ENCODE data around the gene TMEM62.
"Not testable (repeated sequence)": the region's sequence is repeated elsewhere in the genome, so short reads cannot be mapped to it uniquely, and the experiment has no call there.

TMEM62 gene

DNA sequence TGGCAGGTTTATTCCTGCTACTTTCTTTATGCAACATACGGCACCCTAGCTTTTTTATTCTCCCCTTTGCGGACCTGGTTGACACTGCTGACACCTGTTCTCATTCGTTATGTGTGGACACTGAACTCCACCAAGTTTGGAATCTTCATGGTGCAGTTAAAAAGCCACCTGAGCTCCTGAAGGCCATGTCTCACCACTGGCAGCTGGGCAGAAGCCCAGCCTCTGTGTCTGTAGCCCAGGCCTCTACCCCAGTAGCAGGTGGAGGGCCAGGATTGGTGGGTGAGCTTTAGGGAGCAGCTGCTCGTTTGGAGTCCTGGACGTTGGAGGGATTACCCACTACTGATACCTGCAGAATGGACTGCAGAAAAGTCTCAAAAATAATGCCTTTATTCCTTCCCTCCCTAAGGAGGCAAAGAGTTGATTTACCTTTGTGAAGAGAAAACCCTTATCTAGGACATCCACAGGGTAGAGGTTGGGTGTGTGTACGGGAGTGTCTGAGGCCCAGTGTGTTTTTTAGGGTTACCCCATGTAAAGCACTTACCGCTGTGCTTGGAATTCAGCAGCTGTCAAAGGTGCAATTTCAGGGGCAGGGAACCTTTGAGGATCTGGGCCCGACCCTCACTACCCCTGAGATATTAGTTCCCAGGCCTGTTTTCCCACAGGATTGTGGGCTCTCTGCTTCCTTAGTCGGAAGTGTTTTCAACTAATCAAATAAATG lies 51.2 kb downstream of the TMEM62 start:
- no peak for DNase-seq

DNA sequence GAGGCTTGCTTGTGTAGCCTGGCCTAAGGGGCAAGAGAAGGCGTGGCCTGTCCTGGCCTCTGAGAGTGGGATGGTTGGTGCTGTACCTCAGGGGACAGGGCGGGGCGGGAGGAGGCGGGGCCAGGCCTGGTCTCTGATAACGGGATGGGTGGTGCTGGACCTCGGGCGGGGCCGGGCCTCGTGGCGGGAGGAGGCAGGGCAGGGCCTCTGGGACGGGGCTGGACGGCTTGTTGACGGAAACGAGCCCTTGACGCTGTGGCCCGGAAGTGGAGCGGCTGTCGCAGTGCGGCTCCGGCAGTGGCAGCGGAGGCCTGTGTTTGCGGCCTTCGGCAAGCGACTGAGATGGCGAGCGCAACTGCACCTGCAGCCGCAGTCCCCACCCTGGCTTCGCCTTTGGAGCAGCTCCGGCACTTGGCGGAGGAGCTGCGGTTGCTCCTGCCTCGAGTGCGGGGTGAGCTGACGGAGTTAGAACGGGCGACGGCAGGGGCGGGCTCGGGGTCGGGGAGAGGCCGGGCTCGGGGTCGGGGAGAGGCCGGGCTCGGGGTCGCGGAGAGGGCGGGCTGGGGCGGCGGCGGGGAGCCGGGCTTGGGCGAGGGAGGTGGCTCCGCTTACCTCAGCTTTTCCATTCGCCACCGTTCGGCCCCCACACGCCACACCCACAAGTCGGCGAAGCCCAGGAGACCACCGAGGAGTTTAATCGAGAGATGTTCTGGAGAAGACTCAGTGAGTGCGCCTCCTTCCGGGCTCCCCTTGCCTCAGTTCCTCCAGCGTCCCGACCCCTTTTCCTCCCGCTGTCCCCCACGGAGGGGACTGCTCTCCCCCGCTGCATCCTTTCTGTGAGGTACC lies 52.0 kb downstream of the TMEM62 start, which contains the start of gene CCNDBP1:
Gene CCNDBP1 (plus strand): TSS at position 247 of the 846 bp plus-strand sequence. CDS start 96 bp downstream, at position 343.
- DNase-seq: peak; percentile 73

DNA sequence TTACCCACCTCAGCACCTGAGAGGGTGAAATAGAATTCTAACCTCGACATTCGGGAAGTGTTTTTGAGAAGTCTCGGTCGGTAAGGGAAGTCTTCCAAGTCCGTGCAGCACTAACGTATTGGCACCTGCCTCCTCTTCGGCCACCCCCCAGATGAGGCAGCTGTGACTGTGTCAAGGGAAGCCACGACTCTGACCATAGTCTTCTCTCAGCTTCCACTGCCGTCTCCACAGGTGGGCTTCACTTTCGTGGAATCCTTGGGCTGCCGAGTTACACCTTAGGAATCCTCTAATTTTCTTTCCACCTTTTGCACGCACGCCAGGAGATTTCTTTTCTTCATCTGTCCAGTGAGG lies 52.6 kb downstream of the TMEM62 start:
- no peak for DNase-seq

DNA sequence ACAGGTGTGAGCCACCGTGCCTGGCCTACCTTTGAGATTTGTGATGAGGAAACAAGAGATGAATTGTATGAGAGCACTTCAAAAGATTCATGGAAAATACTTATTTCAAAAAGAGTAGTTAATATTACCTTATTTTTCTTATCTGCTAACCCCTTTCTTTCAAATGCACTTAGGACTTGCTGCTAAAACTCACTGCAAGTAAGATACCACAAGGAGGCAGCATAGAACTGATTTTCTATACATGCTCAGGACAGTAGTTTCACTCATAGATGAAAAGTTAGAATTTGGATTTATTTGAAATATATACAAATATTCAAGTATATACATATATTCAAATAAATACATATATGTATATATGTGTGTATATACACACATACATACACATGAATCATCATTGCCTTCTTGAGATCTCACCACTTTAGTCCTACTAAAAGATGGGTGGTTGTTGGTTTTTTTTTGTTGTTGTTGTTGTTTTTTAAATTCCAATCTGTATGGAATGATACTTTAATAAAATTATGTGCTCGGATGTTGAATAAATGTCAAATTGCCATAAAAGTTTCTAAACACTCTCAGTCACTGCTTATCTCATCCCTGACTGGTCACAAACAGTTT lies 54.3 kb downstream of the TMEM62 start:
- DNase-seq: no peak

DNA sequence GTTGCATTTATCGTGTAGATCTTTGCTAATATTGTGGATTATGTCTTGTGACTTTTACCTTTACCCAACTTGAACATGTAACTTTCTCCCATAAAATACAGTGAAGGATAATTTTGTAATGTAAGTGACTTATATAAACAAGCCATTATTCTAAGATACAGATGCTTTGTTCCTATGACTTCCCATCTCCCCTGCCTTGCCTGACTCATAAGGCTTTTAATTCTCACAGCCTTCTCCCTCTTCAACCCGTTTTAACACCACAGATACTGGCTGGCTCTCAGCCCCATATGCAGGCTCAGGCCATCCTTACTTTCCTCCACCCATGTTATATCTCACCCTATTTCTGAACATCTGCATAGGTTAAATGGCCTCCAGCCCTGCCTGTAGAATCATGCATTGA lies 55.9 kb downstream of the TMEM62 start:
- DNase-seq: no peak

DNA sequence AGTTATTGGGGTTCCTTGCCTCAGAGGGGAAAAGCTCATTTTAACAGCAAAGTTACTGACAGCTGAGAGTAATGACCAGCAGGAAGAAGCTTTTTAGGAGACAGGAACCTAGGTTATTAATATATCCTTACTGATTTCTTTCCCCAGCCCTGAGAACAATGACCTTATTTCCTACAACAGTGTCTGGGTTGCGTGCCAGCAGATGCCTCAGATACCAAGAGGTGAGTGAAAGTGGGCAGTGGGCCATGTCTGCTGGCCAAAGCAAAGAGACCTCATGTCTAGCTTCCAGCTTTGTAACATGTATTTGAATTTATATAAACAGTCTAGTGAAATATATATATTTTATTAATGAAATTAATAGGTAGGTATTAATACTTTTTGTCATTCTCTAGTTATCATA lies 56.8 kb downstream of the TMEM62 start:
- no peak for DNase-seq

DNA sequence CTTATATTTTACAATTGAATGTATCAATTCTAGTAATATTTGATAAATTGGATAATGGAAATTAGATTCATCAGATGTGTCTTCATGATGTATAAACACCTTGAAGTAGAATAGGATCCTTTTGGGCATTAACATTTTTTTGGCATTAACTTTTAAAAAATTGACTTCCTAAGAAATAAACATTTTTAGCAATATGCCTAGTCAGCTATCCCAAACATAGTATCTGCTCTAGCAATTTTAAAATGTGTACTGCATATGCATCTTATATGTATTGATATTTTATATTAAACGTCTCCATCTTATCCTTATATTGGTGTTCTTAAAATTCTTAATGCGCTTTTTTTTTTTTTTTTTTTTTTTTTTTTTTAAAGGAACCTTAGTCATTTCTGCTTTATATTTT lies 60.3 kb downstream of the TMEM62 start:
- no peak for DNase-seq

DNA sequence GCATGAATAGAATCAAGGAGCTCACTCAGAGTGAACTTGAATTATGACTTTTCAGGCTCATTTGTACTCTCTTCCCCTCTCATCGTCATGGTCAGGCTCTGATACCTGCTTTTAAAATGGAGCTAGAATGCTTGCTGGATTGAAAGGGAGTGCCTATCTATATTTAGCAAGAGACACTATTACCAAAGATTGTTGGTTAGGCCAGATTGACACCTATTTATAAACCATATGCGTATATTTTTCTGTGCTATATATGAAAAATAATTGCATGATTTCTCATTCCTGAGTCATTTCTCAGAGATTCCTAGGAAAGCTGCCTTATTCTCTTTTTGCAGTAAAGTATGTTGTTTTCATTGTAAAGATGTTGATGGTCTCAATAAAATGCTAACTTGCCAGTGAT lies 61.4 kb downstream of the TMEM62 start:
- DNase-seq: no peak

DNA sequence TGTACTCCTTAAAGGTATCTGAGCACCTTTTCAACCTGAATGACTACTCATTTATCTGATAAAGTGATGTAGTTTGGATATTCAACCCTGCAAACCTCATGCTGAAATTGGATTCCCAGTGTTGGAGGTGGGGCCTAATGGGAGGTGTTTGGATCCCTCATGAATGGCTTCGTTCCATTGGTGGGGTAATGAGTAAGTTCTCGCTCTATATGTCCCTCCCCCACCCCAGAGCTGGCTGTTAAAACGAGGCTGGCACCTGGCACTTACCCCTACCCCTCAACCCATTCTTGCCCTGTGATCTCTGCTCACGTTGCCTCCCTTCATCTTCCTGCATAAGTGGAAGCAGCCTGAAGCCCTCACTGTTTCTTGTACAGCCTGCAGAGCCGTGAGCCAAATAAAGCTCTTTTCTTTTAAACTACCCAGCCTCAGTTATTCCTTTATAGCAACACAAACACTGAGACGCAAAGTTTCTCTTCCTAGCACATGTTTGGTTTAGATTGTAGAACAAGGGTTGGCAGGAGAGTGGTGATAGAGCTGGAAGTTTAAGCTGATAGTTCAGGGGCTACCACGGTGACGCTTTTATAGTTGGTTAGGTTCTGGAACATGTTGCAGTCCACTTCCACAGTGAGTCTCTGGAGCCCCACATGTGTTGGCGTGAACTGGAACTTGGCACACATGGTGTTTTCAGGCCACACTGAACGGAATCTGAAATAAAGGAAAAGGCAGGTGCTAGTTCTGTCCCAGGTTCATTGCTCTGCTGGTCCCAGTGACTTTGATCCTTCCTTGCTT lies 63.6 kb downstream of the TMEM62 start:
- DNase-seq: no peak

DNA sequence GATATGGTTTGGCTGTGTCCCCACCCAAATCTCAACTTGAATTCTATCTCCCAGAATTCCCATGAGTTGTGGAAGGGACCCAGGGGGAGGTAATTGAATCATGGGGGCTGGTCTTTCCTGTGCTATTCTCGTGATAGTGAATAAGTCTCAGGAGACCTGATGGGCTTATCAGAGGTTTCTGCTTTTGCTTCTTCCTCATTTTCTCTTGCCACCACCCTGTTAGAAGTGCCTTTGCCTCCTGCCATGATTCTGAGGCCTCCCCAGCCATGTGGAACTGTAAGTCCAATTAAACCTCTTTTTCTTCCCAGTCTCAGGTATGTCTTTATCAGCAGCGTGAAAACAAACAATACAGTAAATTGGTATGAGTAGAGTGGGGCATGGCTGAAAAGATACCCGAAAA lies 64.4 kb downstream of the TMEM62 start:
- not testable (repeated sequence) for DNase-seq

DNA sequence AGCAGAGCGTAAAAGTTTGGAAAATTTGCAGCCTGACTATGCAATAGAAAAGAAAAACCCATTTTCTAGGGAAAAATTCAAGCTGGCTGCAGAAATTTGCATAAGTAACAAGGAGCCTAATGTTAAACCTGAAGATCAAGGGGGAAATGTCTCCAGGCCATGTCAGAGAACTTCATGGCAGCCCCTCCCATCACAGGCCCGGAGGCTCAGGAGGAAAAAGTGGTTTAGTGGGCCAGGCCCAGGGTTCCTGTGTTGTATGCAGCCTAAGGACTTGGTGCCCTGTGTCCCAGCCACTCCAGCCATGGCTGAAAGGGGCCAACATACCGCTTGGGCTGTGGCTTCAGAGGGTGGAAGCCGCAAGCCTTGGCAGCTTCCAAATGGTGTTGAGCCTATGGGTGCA lies 65.2 kb downstream of the TMEM62 start:
- not testable (repeated sequence) for DNase-seq

DNA sequence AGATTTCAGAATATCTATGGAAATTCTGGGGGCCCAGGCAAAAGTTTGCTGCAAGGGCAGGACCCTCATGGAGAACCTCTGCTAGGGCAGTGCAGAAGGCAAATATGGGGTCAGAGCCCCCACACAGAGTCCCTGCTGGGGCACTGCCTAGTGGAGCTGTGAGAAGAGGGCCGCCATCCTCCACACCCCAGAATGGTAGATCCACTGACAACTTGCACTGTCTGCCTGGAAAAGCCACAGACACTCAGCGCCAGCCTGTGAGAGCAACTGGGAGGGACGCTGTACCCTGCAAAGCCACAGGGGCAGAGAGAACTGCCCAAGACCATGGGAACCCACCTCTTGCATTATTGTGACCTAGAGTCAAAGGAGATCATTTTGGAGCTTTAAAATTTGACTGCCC lies 65.6 kb downstream of the TMEM62 start:
- no peak for DNase-seq

DNA sequence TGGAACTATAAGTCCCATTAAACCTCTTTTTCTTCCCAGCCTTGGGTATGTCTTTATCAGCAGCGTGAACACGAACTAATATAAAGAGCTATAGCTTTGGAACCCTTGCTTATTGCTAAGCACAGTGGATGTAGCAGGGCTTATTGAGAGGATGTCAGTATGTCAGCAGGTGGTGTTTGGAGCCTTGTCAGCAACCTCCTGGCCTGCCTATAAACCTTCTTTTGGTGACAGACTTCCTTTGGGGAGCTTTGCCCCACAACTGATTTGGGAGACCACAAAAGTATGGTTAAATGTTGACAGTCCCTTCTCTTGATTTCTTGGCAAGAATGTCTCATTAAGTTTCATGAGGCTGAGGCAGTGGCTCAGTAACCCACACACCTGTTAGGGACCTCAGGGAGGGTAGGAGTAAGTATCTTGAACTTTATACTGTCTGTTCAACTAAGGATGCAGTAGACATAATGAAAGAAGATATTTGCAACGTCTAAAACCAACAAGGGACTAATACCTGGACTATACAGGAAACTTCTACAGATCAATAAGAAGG lies 66.6 kb downstream of the TMEM62 start:
- no peak for DNase-seq

DNA sequence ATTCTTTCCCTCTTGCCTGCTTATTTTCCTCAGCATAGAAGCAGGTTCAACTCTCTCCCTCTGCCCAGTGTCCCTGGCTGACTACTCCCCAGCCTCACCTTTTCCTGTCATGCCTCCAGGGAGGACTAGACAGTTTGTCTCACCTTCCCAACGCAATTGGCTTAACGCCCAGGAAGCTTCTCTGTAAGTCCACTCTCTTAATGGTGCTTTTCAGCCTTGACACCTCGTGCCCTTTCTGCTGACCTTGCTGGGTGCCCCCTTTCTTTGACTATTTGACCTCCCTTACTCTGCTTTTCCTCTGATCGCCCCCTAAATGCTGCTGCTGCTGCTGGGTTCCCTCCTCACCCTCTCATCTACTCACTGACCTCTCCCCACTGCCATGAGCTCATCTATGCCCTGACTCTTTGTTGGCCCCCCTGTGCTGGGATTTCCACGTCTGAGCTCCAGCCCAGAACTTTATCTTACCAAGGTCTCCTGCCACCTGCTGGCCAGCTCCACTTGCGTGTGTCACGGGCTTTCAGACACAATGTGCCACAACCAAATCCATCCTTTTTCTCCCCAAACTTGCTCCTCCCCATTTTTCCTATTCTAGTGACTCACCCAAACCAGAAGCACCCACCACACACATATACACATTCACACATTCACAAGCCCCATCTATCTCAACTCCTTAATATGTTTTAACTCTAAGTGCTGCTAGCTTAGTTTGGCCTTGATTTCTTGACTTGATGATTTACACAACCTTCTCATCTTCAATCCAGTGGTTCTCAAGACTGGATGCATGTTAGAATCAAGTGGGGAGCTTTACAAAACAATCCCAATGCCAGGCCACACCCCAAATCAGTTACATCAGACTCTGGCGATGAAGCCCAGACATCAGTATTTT lies 70.9 kb downstream of the TMEM62 start:
- peak; percentile 21 for DNase-seq

DNA sequence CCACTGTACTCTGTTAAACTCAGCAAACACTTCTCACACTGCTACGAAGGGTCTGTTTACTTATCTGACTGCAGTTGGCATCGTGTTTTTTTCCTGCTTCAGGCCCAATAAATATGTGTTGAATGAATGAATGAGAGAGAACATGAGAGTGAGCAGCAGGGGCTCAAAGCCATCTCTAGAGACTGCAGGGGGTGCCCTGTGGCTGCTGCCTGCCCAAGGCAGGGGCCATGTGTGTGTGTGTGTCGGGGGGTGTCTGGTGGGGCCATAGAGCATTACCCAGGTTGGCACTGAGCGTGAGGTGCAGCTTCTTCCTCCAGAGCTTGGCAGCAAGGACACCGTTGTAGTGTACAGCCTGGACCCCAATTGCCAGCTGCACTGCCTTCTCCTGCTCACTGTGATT lies 72.7 kb downstream of the TMEM62 start:
- DNase-seq: no peak

DNA sequence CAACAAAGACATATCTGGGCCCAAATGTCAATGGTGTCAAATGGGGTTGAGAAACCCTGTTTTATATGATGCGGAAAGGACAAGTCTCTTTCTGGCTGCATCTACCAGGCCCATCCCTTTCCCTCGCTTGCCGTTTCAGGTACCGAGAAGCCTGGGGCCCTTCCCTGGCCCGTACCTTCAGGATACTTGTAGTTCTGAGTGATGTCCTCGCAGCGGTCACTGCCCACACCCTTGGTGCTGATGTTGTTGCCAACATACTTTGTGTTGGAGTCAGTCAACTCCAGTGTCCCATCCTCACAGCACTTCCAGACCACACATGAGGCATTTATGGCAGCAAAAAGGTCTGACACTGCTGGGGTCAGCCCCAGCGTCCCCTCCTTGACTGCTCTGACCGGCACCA lies 73.6 kb downstream of the TMEM62 start:
- DNase-seq: no peak

DNA sequence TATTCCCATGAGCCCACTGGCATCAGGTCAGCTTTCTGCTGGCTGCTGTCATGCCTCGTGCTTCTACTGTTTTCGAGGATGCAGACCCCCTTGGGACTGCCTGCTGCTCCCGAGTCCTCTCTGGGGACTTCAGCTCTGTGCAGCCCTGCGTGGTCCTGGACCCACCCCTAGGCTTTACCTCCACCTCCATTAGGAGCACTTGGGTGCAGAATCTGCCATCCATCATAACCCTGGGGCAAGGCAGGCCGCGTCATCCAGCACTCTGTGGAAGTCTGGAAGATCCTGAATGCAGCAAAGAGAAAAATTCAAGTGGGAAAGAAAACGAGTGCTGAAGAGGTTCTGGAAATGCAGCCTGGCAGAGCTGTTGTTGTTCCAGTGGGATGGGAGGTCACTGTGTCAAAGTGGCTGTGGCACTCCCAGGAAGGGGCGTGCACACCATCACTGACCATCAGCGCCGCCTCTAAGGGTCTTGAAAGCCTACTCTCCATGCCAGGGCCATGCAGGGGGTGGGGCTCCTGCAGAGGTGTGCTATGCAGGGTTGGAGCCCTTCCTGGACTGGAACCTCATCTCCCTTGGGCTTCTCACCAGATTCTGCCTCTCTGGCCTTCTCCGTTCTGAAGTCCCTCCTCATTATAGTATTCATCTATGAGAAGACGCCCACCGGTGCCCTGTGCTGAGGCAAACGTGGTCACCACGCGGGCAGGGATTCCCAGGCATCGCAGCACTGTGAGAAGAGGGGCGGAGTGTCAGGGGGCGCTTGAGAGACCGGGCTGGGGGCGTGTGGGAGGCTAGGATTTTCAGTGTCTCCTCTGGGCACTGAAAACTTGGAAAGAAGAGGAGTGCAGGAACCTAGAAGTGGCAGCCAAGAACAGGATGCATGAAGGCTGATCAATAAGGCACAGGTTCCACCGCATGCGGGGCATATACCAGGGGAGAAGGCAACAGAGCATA lies 74.9 kb downstream of the TMEM62 start:
- DNase-seq: no peak

DNA sequence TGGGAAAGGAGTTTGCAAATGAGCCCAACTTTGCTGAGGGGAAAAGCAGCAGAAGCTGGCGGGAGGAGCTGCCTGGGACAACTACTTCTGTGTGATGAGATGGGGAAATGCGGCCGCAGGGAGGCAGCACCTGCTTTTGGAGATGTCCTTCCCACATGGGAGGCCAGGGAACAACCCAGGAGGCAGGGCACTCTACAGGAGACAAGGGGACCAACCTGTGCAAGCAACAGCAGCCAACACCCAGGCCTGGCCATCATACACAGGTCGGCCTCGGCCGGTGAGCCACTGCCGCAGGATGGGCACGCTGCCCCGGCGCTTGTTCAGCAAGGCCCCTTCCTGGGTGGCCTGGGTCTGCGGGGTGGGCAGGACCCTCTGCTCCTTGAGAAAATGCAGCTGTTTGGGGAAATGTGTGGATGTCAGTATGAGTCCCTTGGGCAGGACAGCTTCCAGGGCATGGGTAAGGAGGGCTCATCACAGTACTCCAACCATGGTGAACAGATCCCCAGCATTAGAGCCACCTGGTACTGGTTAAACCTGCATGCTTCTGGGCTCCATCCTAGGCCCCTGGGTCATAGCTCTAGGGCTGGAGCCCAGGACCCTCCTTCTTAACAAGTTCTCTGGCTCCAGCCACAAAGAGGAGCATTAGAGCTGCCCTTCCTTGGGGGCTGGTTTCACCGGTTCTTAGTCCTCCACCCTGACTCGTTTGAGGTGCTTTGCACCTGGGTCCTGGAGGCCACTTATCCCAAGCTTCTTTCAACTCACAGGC lies 75.9 kb downstream of the TMEM62 start:
- DNase-seq: no peak

DNA sequence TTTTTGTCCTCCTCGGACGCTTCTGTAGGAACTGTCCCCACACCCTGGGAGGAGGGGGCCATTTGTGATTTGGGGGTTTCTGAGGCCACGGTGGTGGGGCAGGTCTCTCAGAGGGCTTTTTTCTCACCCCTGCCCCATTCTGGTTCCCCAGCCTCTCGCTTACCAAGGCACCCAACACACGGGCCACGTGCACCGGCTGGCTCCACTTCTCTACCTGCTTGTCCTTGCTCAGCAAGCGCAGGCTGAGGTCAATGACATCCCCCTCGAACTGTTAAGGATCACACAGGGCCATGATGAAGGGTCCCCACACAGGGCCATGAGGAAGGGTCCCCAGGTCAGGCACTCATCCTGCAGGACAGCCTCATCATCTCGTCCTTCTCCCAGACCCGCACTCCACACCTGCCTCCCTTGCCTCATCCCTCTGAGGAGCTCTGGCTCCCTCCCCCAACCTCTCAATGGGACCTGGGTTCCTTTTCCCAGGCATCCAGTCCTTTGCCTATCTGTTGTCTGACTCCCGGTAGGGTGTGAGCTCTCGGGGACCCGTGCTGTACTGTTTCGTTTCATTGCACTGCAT lies 76.9 kb downstream of the TMEM62 start:
- no peak for DNase-seq
